T-helper 17 cell (primary cell): ENCODE measurements around the gene FOXK1. TPM values are rescaled to one million over a fixed set of nuclear protein-coding genes. Genes with fewer than 3 reads are reported as not detected.

ENCODE experiments used
- ATAC-seq: fragments of 150-1000 bp; cut with Tn5 transposase; 2 replicates; pipeline ENCODE4 v1.10.0; 2021; ENCODE audit warnings: mild to moderate bottlenecking, moderate library complexity
- DNase-seq, 3 donors: peaks; one replicate each; pipeline versions ENCODE4 v3.0.0 to v3.0.0-alpha.2; 2020 to 2021
- H3K9me3 ChIP-seq: one replicate; pipeline ENCODE4 v1.7.0; 2013; ENCODE audit warnings: low read length, mild to moderate bottlenecking; ENCODE audit not compliant: control insufficient read depth, poor library complexity, severe bottlenecking
- H3K27ac Mint-ChIP-seq: one replicate; pipeline ENCODE4 v1.8.0; 2022; ENCODE audit warnings: mild to moderate bottlenecking, moderate library complexity, mixed read lengths
- H3K27me3 Mint-ChIP-seq: one replicate; pipeline ENCODE4 v1.8.0; 2022; ENCODE audit warnings: mixed read lengths
- H3K36me3 Mint-ChIP-seq: one replicate; pipeline ENCODE4 v1.8.0; 2022; ENCODE audit warnings: low read depth, mixed read lengths
- H3K4me1 Mint-ChIP-seq: one replicate; pipeline ENCODE4 v1.8.0; 2022; ENCODE audit warnings: mild to moderate bottlenecking, mixed read lengths
- H3K4me3 Mint-ChIP-seq: one replicate; pipeline ENCODE4 v1.8.0; 2022; ENCODE audit warnings: mild to moderate bottlenecking, moderate library complexity, mixed read lengths
- total RNA-seq, 4 donors: library from RNA in 2 of 4; stranded (reverse) in 2 of 4; gene quantifications; one replicate each; pipeline ENCODE4 v1.2.3 and lab custom pipeline; 2022 to 2026

Gene FOXK1
- total RNA-seq, 2 donors from 2014 or later: 59.8 to 60.9 TPM

DNA sequence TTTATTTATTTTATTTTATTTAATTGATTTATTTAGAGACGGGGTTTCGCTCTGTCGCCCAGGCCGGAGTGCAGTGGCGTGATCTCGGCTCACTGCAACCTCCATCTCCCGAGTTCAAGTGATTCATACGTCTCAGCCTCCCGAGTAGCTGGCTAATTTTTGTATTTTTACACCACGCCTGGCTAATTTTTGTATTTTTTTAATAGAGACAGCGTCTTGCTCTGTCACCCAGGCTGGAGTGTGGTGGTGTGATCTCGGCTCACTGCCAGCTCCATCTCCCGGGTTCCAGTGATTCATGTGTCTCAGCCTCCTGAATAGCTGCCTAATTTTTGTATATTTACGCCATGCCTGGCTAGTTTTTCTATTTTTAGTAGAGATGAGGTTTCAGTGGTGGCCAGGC lies 127.6 kb downstream of the FOXK1 start:
- ATAC-seq (no peak), DNase-seq (no peak)
- H3K4me1 Mint-ChIP-seq: peaks cover 2% of the 10 kb centered on the region
- peaks cover 2% of the 10 kb centered on the region for H3K36me3 Mint-ChIP-seq
- no peak overlapping the region for H3K27ac Mint-ChIP-seq
- H3K9me3 ChIP-seq: no peaks in the 10 kb centered on the region
- H3K4me3 Mint-ChIP-seq: peak overlapping the region; percentile 79
- peaks cover 38% of the 10 kb centered on the region for H3K27me3 Mint-ChIP-seq

DNA sequence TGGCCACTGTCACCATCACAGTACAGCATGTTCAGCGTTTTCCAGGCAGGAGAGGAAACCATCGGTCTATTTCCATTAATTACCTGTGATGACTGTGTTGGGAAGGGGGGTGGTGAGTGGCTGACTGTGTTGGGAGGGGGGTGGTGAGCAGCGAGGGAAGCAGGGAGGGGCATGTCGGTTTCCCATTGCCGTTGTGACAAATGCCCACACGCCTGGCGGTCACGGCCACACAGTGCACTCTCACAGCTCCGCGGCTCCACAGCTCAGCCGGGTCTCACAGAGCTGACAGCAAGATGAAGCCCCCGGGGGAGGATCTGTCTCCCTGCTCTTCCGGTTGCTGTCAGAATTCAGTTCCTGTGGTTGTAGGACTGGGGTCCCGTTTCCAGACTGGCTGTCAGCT lies 132.3 kb downstream of the FOXK1 start:
- no peak for ATAC-seq
- Mint-ChIP-seq H3K4me3 (no peak overlapping the region), H3K27ac (no peak overlapping the region), H3K27me3 (peaks cover 32% of the 10 kb centered on the region), H3K4me1 (no peaks in the 10 kb centered on the region), H3K36me3 (peaks cover 2% of the 10 kb centered on the region)
- no peaks in the 10 kb centered on the region for H3K9me3 ChIP-seq
- no peak for DNase-seq

DNA sequence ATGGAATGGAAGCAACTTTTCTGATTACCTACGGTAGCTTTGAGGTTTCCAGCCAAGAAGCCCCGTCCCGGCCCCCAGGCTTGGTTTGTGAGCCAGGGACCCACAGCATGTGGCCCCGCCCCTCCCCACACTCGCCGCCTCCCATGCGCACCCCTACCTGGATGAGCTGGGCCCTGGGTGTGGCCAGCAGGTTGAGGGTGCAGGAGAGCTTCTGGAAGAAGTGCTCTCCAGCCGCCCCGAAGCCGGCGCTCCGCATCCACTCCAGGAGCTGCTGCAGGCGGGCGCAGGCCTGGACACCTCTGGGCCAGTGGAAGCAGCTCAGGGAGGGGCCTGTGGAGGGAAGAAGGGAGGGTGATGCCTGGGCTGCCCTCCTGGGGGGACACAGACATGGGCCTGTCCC lies 133.0 kb downstream of the FOXK1 start:
- Mint-ChIP-seq H3K4me3 (no peak overlapping the region), H3K4me1 (no peaks in the 10 kb centered on the region), H3K27ac (no peak overlapping the region), H3K36me3 (peaks cover 2% of the 10 kb centered on the region), H3K27me3 (peaks cover 38% of the 10 kb centered on the region)
- no peak for DNase-seq
- no peaks in the 10 kb centered on the region for H3K9me3 ChIP-seq
- ATAC-seq: no peak

DNA sequence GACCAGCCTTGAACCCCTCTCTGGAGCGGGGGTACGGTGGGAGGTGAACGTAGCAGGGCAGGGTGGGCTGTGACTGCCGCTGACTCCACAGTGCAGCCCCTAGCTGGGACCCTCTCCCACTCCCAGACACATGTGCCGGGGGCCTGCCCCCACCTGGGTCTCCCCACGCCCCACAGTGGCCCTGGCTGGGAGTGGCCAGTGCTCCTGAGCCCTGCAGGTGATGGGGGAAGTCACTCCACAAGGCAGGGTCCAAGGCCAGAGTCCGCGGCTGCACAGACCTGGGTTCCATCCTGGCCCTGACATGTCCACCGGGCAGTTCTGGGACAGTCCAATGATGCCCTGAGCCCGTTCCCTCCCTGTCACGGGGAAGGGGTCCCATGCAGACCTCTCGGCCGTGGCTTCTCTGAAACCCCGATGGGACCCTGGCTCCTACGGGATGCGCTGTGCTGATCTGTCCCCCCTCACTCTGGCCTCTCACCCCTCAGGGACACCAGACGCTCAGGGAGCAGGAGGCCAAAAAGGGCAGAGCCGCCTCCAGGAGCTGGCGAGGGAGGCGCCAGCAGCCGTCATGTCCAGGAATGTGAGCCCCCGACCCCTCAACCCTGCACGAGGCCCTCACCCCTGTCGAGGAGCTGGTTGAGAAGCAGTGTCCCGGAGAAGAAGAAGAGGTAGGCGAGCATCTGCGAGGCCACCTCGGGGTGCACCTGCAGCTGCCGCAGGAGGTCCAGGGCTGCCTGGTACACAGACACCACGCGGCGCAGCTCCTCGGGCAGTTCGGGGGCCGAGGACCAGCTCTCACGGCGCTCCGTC lies 133.7 kb downstream of the FOXK1 start:
- Mint-ChIP-seq H3K27me3 (peaks cover 33% of the 10 kb centered on the region), H3K27ac (no peak overlapping the region), H3K36me3 (peaks cover 2% of the 10 kb centered on the region), H3K4me3 (no peak overlapping the region), H3K4me1 (no peaks in the 10 kb centered on the region)
- DNase-seq: no peak
- no peaks in the 10 kb centered on the region for H3K9me3 ChIP-seq
- ATAC-seq: no peak

DNA sequence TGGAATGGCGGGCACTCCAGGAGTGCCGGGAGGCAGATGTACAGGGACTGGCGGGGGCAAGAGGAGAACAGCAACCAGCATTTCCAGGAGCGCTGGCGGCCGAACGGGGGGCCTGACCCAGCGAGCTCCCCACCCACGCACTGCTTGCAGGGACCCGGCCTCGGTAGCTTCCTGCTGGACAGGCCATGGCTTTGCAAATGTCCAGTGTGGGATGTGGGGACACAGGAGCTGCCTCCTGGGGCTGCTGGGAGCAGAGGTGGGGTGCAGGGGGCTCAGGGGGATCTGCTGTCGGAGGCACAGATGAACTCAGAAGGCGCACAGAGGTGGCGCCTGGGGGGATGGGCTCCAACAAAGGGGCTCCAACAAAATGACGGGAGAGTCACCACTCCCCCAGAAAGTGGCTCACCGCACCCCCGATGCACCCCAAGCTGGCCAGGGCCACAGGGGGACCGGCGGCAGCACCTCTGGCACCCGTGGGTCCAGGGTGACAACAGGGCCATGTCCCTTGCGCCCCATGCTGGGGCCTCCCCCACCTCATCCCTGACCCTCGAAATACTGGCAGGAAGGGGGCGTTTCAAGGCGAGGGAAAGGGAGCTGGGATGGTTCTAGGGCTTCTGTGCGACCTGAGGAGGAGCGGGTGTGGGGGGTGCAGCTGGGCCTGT lies 134.5 kb downstream of the FOXK1 start:
- ATAC-seq (no peak), DNase-seq (no peak)
- H3K4me3 Mint-ChIP-seq: no peak overlapping the region
- no peaks in the 10 kb centered on the region for H3K4me1 Mint-ChIP-seq
- H3K27ac Mint-ChIP-seq: no peak overlapping the region
- no peaks in the 10 kb centered on the region for H3K9me3 ChIP-seq
- peaks cover 36% of the 10 kb centered on the region for H3K27me3 Mint-ChIP-seq
- peaks cover 2% of the 10 kb centered on the region for H3K36me3 Mint-ChIP-seq

DNA sequence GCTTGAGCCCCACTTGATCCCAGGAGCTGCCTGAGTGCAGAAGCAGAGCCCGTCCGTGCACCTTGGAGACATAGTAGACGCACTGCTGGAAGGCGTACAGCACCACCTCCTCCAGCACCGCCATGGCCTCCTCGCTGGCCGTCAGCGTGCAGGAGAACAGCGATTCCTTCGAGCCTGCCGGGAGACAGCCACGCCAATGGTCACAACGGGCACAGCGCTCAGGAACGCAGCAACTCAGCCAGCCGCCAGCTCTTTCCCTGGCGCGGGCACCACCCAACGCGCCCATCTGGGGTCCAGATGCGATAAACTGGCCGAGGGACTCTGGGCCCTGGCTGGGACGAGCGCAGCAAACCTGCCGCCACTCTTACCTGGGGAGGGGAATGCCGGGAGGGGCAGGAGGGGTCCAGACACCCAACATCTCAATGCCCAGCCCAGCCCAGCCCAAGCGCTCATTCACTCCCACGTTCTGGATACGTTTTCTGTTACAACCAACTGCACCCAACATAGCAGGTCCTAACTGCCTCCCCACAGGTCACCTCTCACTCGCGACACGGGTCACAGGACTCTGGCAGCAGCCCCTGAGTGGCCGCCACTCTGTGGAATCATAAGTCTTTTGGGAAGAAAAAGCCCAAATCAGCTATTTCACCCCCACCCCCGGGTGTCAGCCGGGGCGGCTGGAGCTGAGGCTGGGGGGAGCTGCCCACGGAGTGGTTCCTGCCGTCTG lies 135.2 kb downstream of the FOXK1 start:
- Mint-ChIP-seq H3K4me3 (no peak overlapping the region), H3K27ac (no peak overlapping the region)
- no peak for ATAC-seq

DNA sequence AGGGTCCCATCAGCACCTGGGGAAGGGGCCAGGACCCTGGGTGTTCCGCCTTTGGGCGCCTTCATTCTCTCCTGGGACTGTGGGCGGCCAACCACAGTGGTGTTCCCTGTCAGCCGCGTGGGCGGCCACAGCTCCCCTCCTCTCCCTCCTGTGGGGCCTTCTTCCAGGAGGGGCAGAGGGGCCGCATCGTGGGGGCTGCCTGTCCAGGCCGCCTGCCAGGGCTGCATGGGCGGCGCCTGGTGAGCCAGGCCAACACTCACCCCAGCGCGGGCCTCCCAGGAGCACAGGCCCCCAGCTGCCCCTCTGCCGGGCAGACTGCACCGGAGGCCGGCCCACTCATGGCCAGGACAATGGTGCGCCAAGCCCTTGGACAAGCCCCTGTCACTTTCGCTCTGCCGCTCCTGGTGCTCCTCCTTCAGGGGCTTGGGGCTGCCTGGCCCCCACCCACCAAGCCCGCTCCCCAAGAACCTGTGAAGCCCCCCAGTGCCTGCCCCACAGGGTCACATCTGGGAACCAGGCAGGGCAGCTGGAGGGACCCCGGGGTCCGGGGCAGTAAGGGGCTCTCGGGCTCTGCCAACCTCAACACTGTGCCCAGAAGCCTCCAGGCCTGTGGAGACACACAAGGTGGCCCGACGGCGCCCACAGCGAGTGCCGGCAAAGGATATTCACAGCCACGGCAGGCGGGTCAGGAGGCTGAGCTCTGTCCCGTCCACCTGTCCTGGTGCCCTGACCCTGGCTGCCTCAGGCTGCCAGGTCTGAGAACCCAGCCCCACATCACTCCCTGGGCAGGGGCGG lies 136.1 kb downstream of the FOXK1 start:
- H3K27me3 Mint-ChIP-seq: peaks cover 47% of the 10 kb centered on the region
- ATAC-seq (no peak), DNase-seq (no peak)
- no peaks in the 10 kb centered on the region for H3K4me1 Mint-ChIP-seq
- H3K4me3 Mint-ChIP-seq: no peak overlapping the region
- no peaks in the 10 kb centered on the region for H3K36me3 Mint-ChIP-seq
- H3K9me3 ChIP-seq: no peaks in the 10 kb centered on the region
- no peak overlapping the region for H3K27ac Mint-ChIP-seq

More for the DNA sequence above, 135.2 kb downstream of the FOXK1 start:
- H3K9me3 ChIP-seq: no peaks in the 10 kb centered on the region
- Mint-ChIP-seq H3K36me3 (peaks cover 2% of the 10 kb centered on the region), H3K27me3 (peaks cover 44% of the 10 kb centered on the region), H3K4me1 (no peaks in the 10 kb centered on the region)
- no peak for DNase-seq

DNA sequence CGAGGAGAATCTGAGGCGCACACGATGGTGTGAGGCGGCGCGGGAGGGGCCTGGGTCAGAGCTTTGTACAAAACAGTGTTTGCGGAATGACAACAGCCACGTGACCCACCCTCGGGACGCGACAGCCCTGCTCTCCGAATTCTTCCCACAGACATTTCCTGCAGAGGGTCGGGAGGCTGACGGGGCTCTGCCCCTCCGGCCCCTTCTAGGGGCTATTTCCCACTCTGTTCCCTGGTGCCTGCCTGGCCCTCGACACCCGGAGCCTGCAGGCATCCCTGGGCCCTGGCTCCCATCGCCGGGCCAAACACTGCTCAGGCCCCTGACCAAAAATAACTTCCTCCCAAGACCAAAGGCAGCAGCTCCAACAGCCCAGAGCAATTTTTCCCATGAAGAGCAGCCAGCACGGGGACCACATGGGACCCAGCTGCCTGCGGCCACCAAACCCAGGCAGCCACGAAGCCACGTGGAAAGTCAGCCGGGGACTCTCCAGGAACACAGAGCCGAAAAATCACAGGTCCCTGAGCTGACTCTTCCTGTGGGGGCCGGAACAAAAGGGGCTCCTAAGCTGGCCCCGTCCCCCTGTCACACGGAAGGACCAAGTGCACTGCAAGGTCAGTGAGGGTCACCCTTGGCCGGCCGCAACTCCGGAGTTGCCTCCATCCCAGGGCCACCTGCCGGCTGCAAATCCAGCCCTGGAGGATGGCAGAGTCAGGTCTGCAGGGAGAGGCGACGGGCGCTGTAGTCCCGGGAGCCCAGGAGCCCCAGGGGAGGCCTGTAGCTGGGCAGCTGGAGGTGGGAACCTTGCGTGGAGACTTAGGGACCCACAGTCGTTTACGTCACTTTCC lies 137.7 kb downstream of the FOXK1 start:
- H3K4me3 Mint-ChIP-seq: no peak overlapping the region

DNA sequence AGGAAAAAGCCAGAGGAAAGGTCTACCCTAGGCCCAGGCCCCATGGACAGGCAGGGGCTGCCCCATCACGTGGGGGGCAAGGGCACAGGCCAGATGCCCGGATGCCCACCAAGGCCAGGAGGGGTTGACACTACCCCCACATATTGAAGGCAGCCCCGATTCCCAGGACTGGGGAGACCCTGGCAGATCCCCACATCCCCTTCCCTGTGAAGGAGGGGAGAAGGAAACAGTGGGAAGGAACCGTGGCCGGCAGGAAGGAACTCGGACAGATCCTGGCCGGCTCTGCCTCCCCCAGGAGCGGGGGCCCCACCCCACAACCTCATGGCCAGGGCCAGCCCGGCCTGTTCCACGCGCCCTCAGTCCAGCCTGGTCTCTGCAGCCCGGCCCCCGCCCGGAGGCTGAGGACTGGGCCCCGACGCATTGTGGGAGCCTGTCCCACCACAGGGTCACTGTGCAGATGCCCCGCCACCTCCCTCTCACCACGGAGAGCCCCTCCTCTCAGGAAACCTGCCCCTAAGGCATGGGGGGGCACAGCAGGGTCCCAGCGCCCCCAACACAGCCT lies 138.4 kb downstream of the FOXK1 start:
- Mint-ChIP-seq H3K36me3 (peaks cover 2% of the 10 kb centered on the region), H3K27me3 (peaks cover 38% of the 10 kb centered on the region), H3K4me1 (peaks cover 2% of the 10 kb centered on the region), H3K4me3 (no peak overlapping the region), H3K27ac (no peak overlapping the region)
- ATAC-seq (no peak), DNase-seq (no peak)
- no peaks in the 10 kb centered on the region for H3K9me3 ChIP-seq

More for the DNA sequence above, 137.7 kb downstream of the FOXK1 start:
- DNase-seq (no peak), ATAC-seq (no peak)
- Mint-ChIP-seq H3K4me1 (no peaks in the 10 kb centered on the region), H3K27me3 (peaks cover 34% of the 10 kb centered on the region), H3K36me3 (no peaks in the 10 kb centered on the region), H3K27ac (no peak overlapping the region)
- no peaks in the 10 kb centered on the region for H3K9me3 ChIP-seq

Other genes with a start within 250 kb of the FOXK1 start
- 100 to 1,000 TPM in 1 of 2 donors, 10 to 100 TPM in 1; 87.6 to 112 TPM for gene AP5Z1, start 93.3 kb downstream of the FOXK1 start, total RNA-seq
- not detected for gene PAPOLB, start 179.7 kb downstream of the FOXK1 start, total RNA-seq
- under 1 TPM in 1 of 2 donors, not detected in 1; 0.55 TPM for gene RADIL, start 201.4 kb downstream of the FOXK1 start, total RNA-seq